ENCODE data around the gene MTHFD1L. TPM values are rescaled to one million over a fixed set of nuclear protein-coding genes. Genes with fewer than 3 reads are reported as not detected.

Gene MTHFD1L
- total and polyA plus RNA-seq, 2 donors from 2014 or later, result 4.7 to 39.6 TPM

DNA sequence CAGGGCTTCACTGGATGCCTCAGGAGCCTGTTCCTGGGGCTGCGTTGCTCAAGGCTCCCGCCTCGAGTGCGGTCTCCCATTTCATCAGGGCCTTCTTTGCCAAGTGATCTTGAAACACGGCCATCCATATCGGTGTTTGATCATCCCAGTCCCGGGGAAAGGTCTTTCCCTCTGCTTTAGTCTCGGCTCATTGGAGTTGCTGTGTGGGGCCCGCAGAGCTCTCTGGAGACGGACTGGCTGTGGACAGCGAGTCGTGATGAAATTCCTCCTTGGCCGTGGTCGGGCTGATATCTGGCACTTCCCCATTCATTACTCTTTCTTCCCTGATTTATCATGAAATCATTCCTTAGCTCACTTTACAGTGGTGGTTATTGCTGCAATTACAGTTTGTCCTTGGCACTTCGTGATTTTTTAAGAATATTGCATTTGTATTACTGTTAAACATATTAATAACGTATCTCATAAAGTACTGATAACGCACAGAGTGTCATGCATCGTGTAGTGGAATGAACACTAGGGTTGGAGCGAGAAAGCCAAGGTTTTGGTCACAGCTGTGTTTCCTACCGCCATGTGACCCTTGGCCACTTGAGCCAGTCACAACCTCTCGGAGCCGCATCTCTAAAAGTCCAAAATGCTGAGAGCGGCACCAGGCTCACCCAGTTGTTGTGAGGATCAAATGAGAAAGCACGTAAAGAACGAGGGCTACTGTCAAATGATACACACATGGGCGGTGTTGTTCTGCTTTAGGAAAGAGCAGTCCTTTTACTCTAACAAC lies 71.8 kb downstream of the MTHFD1L start:
- no peaks in the 10 kb centered on the region for H3K9me3 ChIP-seq (ENCODE audit: control insufficient read depth in 2 of 3, insufficient read depth in 1 of 3, low read length in 3 of 3)
- TF ChIP-seq, protein P1, sequence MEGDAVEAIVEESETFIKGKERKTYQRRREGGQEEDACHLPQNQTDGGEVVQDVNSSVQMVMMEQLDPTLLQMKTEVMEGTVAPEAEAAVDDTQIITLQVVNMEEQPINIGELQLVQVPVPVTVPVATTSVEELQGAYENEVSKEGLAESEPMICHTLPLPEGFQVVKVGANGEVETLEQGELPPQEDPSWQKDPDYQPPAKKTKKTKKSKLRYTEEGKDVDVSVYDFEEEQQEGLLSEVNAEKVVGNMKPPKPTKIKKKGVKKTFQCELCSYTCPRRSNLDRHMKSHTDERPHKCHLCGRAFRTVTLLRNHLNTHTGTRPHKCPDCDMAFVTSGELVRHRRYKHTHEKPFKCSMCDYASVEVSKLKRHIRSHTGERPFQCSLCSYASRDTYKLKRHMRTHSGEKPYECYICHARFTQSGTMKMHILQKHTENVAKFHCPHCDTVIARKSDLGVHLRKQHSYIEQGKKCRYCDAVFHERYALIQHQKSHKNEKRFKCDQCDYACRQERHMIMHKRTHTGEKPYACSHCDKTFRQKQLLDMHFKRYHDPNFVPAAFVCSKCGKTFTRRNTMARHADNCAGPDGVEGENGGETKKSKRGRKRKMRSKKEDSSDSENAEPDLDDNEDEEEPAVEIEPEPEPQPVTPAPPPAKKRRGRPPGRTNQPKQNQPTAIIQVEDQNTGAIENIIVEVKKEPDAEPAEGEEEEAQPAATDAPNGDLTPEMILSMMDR (IDR thresholded peaks at IDR 0.05; ENCODE audit: borderline replicate concordance, extremely low read depth, insufficient read depth), result no peak
- H3K4me3 ChIP-seq (ENCODE audit: low read length in 3 of 3), result no peak overlapping the region
- H3K9ac ChIP-seq (ENCODE audit: low read length in 3 of 3), result no peak overlapping the region
- no peaks in the 10 kb centered on the region for H3K36me3 ChIP-seq (ENCODE audit: control insufficient read depth in 2 of 3, insufficient read depth in 3 of 3, low read length in 3 of 3)
- DNase-seq (peak in 4 of 5 donors; percentile 51 to 65 (median 56)), FAIRE-seq (no peak)
- intact Hi-C loops (cut with DNase I), result no loop called here
- no peaks in the 10 kb centered on the region for H3K4me1 ChIP-seq (ENCODE audit: control insufficient read depth in 2 of 3, insufficient read depth in 2 of 3, low read depth in 1 of 3, low read length in 3 of 3)
- no peaks in the 10 kb centered on the region for H3K27me3 ChIP-seq (ENCODE audit: control insufficient read depth, insufficient read depth, low read length)
- no peak overlapping the region for H3K27ac ChIP-seq (ENCODE audit: low read depth in 2 of 2, low read length in 2 of 2)

DNA sequence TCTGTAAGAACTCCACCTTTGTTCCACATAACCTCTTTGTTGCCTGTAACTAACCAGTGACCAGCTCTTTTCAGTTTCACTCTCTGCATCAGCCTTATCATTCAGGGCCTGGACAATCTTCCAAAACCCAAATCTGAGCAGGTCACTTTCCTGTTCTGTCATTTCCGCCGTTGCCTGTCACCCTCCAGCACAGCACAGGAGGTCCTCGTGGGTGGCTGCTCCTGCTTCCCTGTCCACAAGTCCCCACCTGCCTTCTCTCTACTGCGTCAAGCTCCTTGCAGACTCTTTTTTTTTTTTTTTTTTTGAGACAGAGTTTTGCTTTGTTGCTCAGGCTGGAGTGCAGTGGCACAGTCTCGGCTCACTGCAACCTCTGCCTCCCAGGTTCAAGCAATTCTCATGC lies 73.9 kb downstream of the MTHFD1L start:
- H3K4me3 ChIP-seq (ENCODE audit: low read length in 3 of 3), result no peak overlapping the region
- intact Hi-C loops (cut with DNase I), result no loop called here
- no peaks in the 10 kb centered on the region for H3K36me3 ChIP-seq (ENCODE audit: control insufficient read depth in 2 of 3, insufficient read depth in 3 of 3, low read length in 3 of 3)
- TF ChIP-seq, protein P1 (IDR thresholded peaks at IDR 0.05; ENCODE audit: borderline replicate concordance, extremely low read depth, insufficient read depth), result no peak
- H3K4me1 ChIP-seq (ENCODE audit: control insufficient read depth in 2 of 3, insufficient read depth in 2 of 3, low read depth in 1 of 3, low read length in 3 of 3), result no peaks in the 10 kb centered on the region
- FAIRE-seq (no peak), DNase-seq (no peak)
- H3K9ac ChIP-seq (ENCODE audit: low read length in 3 of 3), result no peak overlapping the region
- H3K27ac ChIP-seq (ENCODE audit: low read depth in 2 of 2, low read length in 2 of 2), result no peak overlapping the region
- no peaks in the 10 kb centered on the region for H3K9me3 ChIP-seq (ENCODE audit: control insufficient read depth in 2 of 3, insufficient read depth in 1 of 3, low read length in 3 of 3)
- no peaks in the 10 kb centered on the region for H3K27me3 ChIP-seq (ENCODE audit: control insufficient read depth, insufficient read depth, low read length)

DNA sequence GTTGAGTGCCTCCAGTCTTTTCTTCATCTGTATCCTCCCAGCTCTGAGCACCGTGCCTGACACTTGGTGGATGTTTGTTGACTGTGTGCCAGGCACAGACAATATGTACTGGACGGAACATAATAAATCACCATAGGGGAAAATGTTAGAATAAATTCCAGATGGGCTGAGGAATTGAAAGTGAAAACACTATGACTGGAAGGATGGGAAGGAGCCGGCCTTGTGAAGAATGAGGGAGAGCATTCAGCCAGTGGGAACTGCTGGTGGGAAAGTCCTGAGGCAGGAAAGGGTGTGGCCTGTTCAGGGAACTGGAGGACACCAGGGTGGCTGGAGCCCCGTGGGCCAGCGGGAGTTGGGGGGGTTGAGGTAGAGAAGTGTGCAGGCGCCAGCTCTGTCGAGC lies 75.4 kb downstream of the MTHFD1L start:
- no peaks in the 10 kb centered on the region for H3K4me1 ChIP-seq (ENCODE audit: control insufficient read depth in 2 of 3, insufficient read depth in 2 of 3, low read depth in 1 of 3, low read length in 3 of 3)
- H3K27ac ChIP-seq (ENCODE audit: low read depth in 2 of 2, low read length in 2 of 2), result no peak overlapping the region
- intact Hi-C loops (cut with DNase I), result no loop called here
- H3K9me3 ChIP-seq (ENCODE audit: control insufficient read depth in 2 of 3, insufficient read depth in 1 of 3, low read length in 3 of 3), result no peaks in the 10 kb centered on the region
- no peak overlapping the region for H3K4me3 ChIP-seq (ENCODE audit: low read length in 3 of 3)
- no peaks in the 10 kb centered on the region for H3K36me3 ChIP-seq (ENCODE audit: control insufficient read depth in 2 of 3, insufficient read depth in 3 of 3, low read length in 3 of 3)
- FAIRE-seq (no peak), DNase-seq (peak in 1 of 5 donors; percentile 36)
- H3K27me3 ChIP-seq (ENCODE audit: control insufficient read depth, insufficient read depth, low read length), result no peaks in the 10 kb centered on the region
- TF ChIP-seq, protein P1 (IDR thresholded peaks at IDR 0.05; ENCODE audit: borderline replicate concordance, extremely low read depth, insufficient read depth), result no peak
- H3K9ac ChIP-seq (ENCODE audit: low read length in 3 of 3), result no peak overlapping the region

Data from kidney (tissue), 14 donors.